CD14-positive monocyte (primary cell): ENCODE results near the gene ABHD17B. TPM values are rescaled to one million over a fixed set of nuclear protein-coding genes. Genes with fewer than 3 reads are reported as not detected.
"Not testable (repeated sequence)": the region's sequence is repeated elsewhere in the genome, so short reads cannot be mapped to it uniquely, and the experiment has no call there.

Experiments used
- DNase-seq, 3 donors: peaks; one replicate each; pipeline ENCODE4 v3.0.0-alpha.2; 2011 to 2022
- H2AFZ ChIP-seq: 2 replicates; pipeline ENCODE4 v1.6.0; 2012; ENCODE audit warnings: mild to moderate bottlenecking, low read depth, low read length, inconsistent platforms; ENCODE audit not compliant: insufficient read depth, poor library complexity, severe bottlenecking
- H3K27ac ChIP-seq, 2 donors: 1 replicate in 1 of 2; 2 replicates in 1 of 2; pipeline ENCODE4 v1.5.1; 2012 to 2013; ENCODE audit warnings: low read length in 2 of 2, control low read depth in 1 of 2, inconsistent platforms in 1 of 2, low read depth in 1 of 2, mild to moderate bottlenecking in 1 of 2
- H3K27me3 ChIP-seq, 2 donors: one replicate each; pipeline versions ENCODE4 v1.6.0 to v1.6.1; 2011 to 2013; ENCODE audit warnings: low read length in 2 of 2; ENCODE audit not compliant: control insufficient read depth in 2 of 2, insufficient read depth in 2 of 2
- H3K36me3 ChIP-seq, 2 donors: replicated peaks in 1 of 2; 1 replicate in 1 of 2; 2 replicates in 1 of 2; pipeline versions ENCODE4 v1.5.1 to v1.6.1; 2012 to 2013; ENCODE audit warnings: low read length in 2 of 2, control low read depth in 1 of 2, inconsistent platforms in 1 of 2, mild to moderate bottlenecking in 1 of 2; ENCODE audit not compliant: insufficient read depth in 2 of 2, control insufficient read depth in 1 of 2
- H3K4me1 ChIP-seq, 2 donors: 1 replicate in 1 of 2; 2 replicates in 1 of 2; pipeline versions ENCODE4 v1.5.1 to v1.6.1; 2012 to 2013; ENCODE audit warnings: low read length in 2 of 2, control low read depth in 1 of 2, inconsistent platforms in 1 of 2, mild to moderate bottlenecking in 1 of 2, moderate library complexity in 1 of 2; ENCODE audit not compliant: insufficient read depth in 2 of 2, control insufficient read depth in 1 of 2
- H3K4me2 ChIP-seq: replicated peaks from 2 replicates; pipeline ENCODE3; 2012; ENCODE audit warnings: low read length, moderate library complexity, mild to moderate bottlenecking; ENCODE audit not compliant: poor library complexity, severe bottlenecking; ENCODE audit errors: extremely low read depth
- H3K4me3 ChIP-seq, 3 experiments: fragments of 200-600 bp in 1 of 3; sonication (generic) in 1 of 3; replicated peaks in 1 of 3; 1 replicate in 2 of 3; 2 replicates in 1 of 3; pipeline ENCODE4 v1.5.1; 2011 to 2013; ENCODE audit warnings: low read length in 3 of 3, mild to moderate bottlenecking in 3 of 3, control low read depth in 2 of 3, low read depth in 2 of 3, inconsistent platforms in 1 of 3, moderate library complexity in 1 of 3
- H3K79me2 ChIP-seq: 2 replicates; pipeline ENCODE4 v1.6.0; 2012; ENCODE audit warnings: mild to moderate bottlenecking, control low read depth, inconsistent platforms, low read length, moderate library complexity; ENCODE audit not compliant: insufficient read depth
- H3K9ac ChIP-seq: 2 replicates; pipeline ENCODE4 v1.6.0; 2017; ENCODE audit warnings: low read length, mild to moderate bottlenecking; ENCODE audit not compliant: insufficient read depth, poor library complexity, severe bottlenecking
- H3K9me3 ChIP-seq, 2 donors: replicated peaks in 1 of 2; 1 replicate in 1 of 2; 2 replicates in 1 of 2; pipeline versions ENCODE4 v1.5.1 to v1.6.1; 2012 to 2013; ENCODE audit warnings: low read length in 2 of 2, control low read depth in 1 of 2; ENCODE audit not compliant: control insufficient read depth in 1 of 2, insufficient read depth in 1 of 2
- H4K20me1 ChIP-seq: 2 replicates; pipeline ENCODE4 v1.6.0; 2012; ENCODE audit warnings: mild to moderate bottlenecking, low read length, control low read depth, moderate library complexity; ENCODE audit not compliant: insufficient read depth
- H3K27ac Mint-ChIP-seq, 7 donors: one replicate each; pipeline ENCODE4 v1.8.0; 2020; ENCODE audit warnings: mild to moderate bottlenecking in 7 of 7, mixed read lengths in 7 of 7, moderate library complexity in 6 of 7, inconsistent platforms in 2 of 7
- H3K27me3 Mint-ChIP-seq, 3 donors: one replicate each; pipeline ENCODE4 v1.8.0; 2021 to 2022; ENCODE audit warnings: low read depth in 3 of 3, mild to moderate bottlenecking in 3 of 3, mixed read lengths in 3 of 3, moderate library complexity in 3 of 3, inconsistent platforms in 1 of 3
- H3K36me3 Mint-ChIP-seq, 2 donors: one replicate each; pipeline ENCODE4 v1.8.0; 2020; ENCODE audit warnings: mixed read lengths in 2 of 2, inconsistent platforms in 1 of 2, mild to moderate bottlenecking in 1 of 2
- H3K4me1 Mint-ChIP-seq: one replicate; pipeline ENCODE4 v1.8.0; 2020; ENCODE audit warnings: mild to moderate bottlenecking, mixed read lengths
- H3K4me3 Mint-ChIP-seq, 2 donors: one replicate each; pipeline ENCODE4 v1.8.0; 2020; ENCODE audit warnings: mild to moderate bottlenecking in 2 of 2, mixed read lengths in 2 of 2, moderate library complexity in 1 of 2
- H3K9me3 Mint-ChIP-seq, 7 donors: one replicate each; pipeline ENCODE4 v1.8.0; 2020 to 2022; ENCODE audit warnings: mixed read lengths in 7 of 7, mild to moderate bottlenecking in 6 of 7, moderate library complexity in 6 of 7, inconsistent platforms in 2 of 7
- CTCF ChIP-seq: fragments of 200-600 bp; IDR thresholded peaks from one replicate; pipeline ENCODE4 v1.8.0; 2022; ENCODE audit warnings: antibody characterized with exemption, mild to moderate bottlenecking
- WGBS: methylation state at CpG from one replicate; pipeline ENCODE4 v1.1.5; 2013; ENCODE audit warnings: missing lambda C conversion rate; ENCODE audit not compliant: insufficient coverage; 5-methylcytosine and 5-hydroxymethylcytosine counted together
- intact Hi-C, 2 donors: fragments of 100-400 bp; cut with micrococcal nuclease; formaldehyde crosslinking; loops; one replicate each; pipeline versions ENCODE4 v1.15.0 to v1.15.1; 2023
- polyA plus RNA-seq, 3 donors: library from polyadenylated mRNA; depleted of rRNA in 1 of 3; unstranded in 2 of 3; stranded (reverse) in 1 of 3; fragments of 300-500 nt in 2 of 3; fragments of >200 nt in 1 of 3; fragmentation: Illumina TruSeq in 2 of 3; gene quantifications; 1 replicate in 2 of 3; 2 replicates in 1 of 3; pipeline ENCODE4 v1.2.3, GENCODE V29; 2012 to 2021

ABHD17B gene
- polyA plus RNA-seq, 3 donors, result 4.1 to 12.8 (median 12.3) TPM

GRCh38 chr9:71955300-71955915, 44.4 kb upstream of the ABHD17B start:
- H3K9me3 ChIP-seq, result no peaks in the 10 kb centered on the region
- DNase-seq, result no peak
- no peak overlapping the region for H3K27ac ChIP-seq
- no peaks in the 10 kb centered on the region for H4K20me1 ChIP-seq
- no peak overlapping the region for H3K9ac ChIP-seq
- TF ChIP-seq CTCF, result no peak
- no peak overlapping the region for H3K27ac Mint-ChIP-seq
- H3K27me3 ChIP-seq, result no peaks in the 10 kb centered on the region
- H3K4me1 Mint-ChIP-seq, result peaks cover 4% of the 10 kb centered on the region
- intact Hi-C loops, result no loop called here
- H3K36me3 ChIP-seq, result peaks cover 0 to 34% of the 10 kb centered on the region in 2 donors
- no peak overlapping the region for H2AFZ ChIP-seq
- no peak overlapping the region for H3K4me3 Mint-ChIP-seq
- no peak overlapping the region for H3K4me3 ChIP-seq
- H3K4me2 ChIP-seq, result no peak overlapping the region
- 33% methylated on average over 1 of the region's 1 CpG for WGBS
- H3K4me1 ChIP-seq, result no peaks in the 10 kb centered on the region
- H3K79me2 ChIP-seq, result no peaks in the 10 kb centered on the region
- peaks cover 34 to 42% of the 10 kb centered on the region in 2 donors for H3K36me3 Mint-ChIP-seq
- no peaks in the 10 kb centered on the region for H3K27me3 Mint-ChIP-seq
- H3K9me3 Mint-ChIP-seq, result peaks cover 0 to 5% (median 0%) of the 10 kb centered on the region in 7 donors

- H3K4me3 Mint-ChIP-seq, intact Hi-C loops, H3K27me3 Mint-ChIP-seq, H3K27ac ChIP-seq, H3K9ac ChIP-seq, H3K27me3 ChIP-seq, H3K27ac Mint-ChIP-seq, H3K4me2 ChIP-seq, H3K4me1 ChIP-seq, H3K9me3 Mint-ChIP-seq, H3K4me3 ChIP-seq, H3K9me3 ChIP-seq, H3K4me1 Mint-ChIP-seq, H4K20me1 ChIP-seq, DNase-seq, H3K79me2 ChIP-seq, H2AFZ ChIP-seq: not testable (repeated sequence)
- peaks cover 4 to 38% of the 10 kb centered on the region in 2 donors for H3K36me3 ChIP-seq
- H3K36me3 Mint-ChIP-seq, result peaks cover 32 to 40% of the 10 kb centered on the region in 2 donors
- no CpG with 5 or more reads among the region's 2 CpGs for WGBS
Observed at GRCh38 chr9:71954652-71955051, 43.7 kb upstream of the ABHD17B start.
